Activated T-cell treated with anti-CD3 and anti-CD28 coated beads, Interleukin-2, amount 50 U/mL, for 1 hour (primary cell): ENCODE results near the gene BCL11A.

Source experiments
- DNase-seq: peaks from one replicate; pipeline ENCODE4 v3.0.0-alpha.2; 2020

BCL11A gene

DNA sequence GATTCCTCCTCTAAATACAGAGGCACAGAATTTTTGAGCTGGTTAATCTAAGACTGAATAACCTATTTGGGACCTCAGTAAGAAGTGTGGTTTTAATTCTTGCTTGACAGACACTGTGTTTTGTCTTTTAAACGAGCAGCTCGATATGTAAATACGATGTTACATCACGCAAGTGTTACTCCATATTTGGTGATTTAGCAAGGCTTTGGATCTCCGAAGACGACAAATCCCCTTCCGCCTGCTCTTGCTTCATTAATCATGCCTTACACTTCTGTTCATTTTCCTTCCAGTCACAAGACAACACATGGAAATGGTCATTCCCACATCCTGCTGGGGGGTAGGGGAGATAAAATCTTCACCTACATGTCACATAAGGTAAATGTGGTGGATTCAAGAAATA, 9.4 kb downstream of the BCL11A start:
- DNase-seq = no peak

DNA sequence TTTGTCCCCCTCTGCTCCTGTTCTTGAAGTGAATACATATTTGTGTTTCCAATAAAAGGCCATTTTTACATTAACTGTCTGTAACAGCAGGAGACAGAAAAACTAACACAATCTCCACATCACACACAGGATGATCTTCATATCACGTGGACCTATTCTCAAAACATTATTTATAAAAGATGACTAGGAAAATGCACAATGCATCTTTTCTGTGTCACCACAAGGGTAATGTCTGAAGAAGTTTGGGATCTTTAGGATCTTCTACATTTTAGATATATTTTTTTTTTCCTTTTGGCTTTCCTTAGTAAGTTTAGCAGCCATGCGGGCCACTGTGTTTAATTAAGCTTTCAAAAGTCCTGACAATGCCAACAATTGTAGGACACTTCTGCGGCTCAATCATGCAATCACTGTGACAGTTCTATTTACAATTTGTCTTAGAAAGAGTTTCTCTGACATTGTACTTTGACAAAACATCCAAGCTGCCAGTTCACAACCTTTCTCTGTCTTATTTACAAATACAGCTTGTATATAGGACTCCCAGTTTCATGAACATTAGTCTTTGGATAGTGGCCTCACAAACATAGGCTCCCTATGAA, 12.3 kb downstream of the BCL11A start:
- DNase-seq = no peak

DNA sequence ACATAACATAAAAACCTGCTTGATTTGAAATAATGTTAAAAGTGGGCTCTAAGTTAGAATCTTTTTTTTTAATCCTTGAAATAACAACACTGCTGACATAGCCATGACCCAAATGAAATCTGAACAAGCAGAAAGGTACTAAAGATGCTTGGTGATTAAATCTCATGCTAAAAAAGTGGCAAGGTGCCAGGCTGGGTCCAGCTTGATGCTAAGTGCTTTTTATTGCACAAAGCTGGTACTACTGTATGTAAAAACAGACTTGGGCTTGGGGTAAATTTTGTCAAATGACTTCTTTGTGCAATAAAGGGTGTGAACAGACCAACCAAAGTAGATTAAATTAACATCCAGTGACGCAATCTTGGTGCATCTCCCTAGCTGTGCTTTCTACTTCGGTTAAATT, 13.4 kb downstream of the BCL11A start:
- DNase-seq = no peak

GRCh38 chr2:60539140-60539539, 14.3 kb downstream of the BCL11A start:
- no peak for DNase-seq

- DNase-seq = no peak
Measured at GRCh38 chr2:60538101-60538500, 15.4 kb downstream of the BCL11A start.

- DNase-seq = no peak
Measured at GRCh38 chr2:60536746-60537145, 16.7 kb downstream of the BCL11A start.

- no peak for DNase-seq
Measured at GRCh38 chr2:60535685-60536312, 17.7 kb downstream of the BCL11A start.

DNA sequence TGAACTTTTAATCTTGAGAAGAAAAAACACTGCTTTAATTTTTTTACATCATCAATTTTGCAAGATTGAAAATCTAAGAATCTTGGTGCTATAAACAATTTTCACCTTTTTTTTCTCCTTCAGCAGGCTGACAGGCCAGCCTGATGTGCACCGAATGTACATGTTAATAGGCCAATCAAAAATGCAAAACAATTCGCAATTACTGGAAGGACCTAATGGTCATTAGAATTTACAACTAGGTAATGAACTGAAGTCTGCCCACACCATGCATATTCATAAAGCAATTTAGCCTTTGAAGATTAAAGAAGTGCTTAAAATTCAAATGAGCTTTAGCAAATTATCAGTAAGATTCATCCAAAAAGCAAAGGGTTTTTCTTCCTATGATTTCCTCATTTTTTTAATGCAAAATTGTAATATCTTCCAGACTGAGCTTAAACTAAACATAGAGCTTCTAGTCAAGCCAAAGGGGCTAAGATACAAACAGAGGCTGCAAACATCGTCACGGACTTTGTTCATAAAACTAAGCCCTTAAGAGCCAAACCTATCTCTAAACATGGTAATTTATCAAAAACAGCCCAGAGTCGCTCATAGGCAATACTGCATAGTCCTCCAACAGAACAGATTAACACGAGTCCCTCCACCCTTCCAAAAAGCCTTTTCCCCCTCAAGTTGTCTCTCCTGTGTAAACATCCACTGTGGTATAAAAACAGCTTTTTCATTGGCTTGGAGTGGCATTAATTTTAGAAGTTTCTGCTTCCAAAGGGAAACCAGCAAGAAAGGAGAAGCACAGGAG, 18.4 kb downstream of the BCL11A start:
- DNase-seq = no peak

- DNase-seq = no peak
Measured at GRCh38 chr2:60534052-60534685, 19.3 kb downstream of the BCL11A start.

- DNase-seq = no peak
Measured at GRCh38 chr2:60533101-60534051, 20.1 kb downstream of the BCL11A start.

DNA sequence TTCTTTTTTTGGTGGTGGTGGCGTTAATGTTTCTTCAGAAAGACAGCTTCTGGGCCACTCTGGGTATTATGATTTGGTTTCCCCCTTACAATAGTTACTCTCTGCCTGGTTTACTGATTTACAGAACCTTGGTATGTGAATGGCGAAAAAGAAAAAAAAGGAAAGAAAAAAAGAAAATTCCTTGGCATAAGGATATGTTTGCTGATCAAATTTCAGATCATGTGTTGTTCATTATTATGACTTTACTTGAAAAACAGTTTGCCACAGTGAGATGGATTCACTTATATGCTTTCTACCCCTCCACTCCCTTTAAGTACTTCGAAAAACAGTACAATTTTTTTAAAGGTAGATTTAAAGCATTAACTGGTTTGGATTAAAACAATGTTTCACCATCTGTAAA, 21.0 kb downstream of the BCL11A start:
- no peak for DNase-seq

DNA sequence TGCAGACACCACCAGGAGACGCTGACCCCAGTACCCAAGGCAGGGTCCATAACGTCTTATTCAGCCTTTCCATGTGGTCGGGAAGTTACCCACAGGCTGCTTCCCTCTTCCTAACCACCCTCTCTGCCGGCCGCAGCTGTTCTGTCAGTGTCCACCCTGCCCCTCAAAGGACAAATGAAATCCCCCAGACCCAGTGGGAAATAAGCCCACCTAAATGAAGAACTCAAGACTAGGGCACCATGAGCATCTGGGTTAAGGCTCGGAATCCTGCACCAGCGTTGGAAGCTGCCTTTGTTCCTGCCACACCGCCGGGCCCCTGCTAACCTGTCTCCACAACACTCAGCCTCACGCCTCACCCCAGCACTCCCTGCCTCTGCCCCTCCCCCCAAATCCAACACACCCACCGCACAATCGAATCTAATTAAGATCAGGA, 21.7 kb downstream of the BCL11A start:
- DNase-seq = no peak

GRCh38 chr2:60530660-60531281, 22.7 kb downstream of the BCL11A start:
- no peak for DNase-seq

DNA sequence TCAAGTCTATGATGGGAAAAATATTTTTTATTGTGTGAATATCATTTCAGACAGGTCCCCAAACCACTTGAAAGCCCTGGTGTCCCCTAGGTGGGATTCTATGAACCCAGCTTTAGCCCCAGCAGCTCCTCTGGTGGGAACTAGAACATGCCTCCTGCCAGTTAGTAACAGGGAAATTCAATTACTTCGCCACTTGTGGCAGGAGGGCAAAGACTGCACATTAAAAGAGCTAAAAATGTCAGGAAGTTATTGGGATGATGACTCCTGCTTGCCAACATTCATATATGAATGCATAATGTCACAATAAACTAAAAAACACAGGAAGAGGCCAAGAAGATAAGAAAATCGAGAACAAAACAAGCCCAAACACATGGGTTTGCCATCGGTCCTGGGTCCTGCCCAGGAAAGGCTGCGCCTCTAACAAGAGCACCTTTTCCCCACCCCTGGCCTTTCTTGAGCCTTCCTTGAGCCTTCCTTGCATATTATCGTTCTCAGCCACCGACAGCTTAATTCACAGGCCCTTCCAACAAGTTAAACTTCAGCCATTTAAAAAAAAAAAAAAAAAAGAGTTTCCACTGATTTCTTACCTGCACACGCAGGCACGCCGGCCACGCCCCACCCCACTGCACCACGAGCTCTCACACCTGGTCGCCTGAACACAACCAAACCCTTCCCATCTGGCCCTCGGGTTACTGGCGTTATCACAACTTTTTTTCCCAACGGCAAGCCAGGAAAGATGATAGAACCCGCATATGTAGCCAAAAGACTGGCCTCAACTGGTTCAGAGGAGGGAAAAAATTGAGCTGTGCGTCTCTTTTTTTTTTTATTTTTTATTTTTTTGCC, 23.4 kb downstream of the BCL11A start:
- no peak for DNase-seq

DNA sequence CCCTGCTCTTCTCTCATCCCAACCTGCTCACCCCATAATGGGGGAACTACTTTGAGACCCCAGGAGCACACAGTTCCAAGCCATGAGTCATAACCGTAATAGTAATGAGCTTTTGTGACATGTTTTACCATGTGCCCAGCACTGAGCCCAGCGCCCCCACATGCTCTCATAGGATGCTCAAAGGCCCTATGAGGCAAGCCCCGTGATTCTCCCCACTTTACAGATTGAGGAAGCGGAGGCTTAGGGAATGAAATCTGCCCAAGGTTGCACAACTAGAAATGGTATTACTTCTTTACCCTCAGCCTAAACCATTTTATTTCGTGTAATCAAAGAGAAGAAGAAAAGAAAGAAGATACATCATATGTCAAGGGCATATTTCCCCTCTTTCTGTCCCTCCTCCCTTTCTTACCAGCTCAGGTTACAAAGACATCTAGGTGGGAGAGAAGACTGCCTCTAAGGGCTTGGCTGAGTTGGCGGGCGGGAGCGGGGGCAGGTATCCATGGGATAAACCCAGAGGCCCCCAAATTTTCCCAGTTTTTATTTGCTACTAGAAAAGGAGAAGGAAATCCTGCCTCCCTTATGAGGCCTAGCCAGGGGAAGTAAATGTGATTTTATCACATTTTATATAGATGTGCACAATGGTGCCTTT, 24.2 kb downstream of the BCL11A start:
- DNase-seq = no peak

GRCh38 chr2:60528281-60529020, 25.0 kb downstream of the BCL11A start:
- no peak for DNase-seq

DNA sequence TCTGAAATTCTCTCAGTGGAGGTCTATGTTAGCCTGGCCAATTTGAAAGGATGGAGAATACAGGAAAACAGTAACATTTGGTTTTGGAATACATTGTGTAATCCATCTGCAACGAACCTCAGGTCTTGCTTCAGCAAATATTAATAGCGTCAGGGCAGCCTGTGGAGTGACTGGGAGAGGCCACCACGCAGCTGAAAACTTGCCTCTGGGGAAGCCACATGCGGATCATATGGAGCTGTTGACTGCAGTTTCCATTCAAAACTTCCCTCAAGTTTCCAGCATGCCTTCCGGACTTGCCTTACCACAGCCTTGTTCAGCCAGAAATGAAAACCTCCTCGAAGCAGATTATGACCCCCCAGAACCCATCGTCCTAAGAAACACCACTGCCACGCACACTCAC, 25.7 kb downstream of the BCL11A start:
- no peak for DNase-seq

- DNase-seq = no peak
Measured at GRCh38 chr2:60526623-60527022, 26.8 kb downstream of the BCL11A start.

DNA sequence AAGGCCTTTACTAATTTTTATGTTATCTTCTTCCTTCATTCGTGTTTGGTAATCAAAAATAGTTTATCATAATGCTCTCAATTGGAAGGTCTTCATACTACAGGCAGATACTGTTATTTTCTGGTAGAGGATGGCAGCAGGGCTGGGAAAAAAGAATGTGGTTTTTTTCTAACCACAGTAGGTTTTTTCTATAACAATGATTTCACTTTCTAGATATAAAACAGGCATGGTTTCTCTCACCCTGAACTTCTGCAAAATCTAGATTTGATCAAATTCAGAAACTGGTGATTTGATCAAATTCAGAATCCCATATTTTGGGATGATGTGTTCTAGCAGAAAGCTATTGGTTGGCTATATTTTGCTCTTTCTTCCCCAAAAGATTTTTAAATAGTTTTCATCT, 27.6 kb downstream of the BCL11A start:
- no peak for DNase-seq

DNA sequence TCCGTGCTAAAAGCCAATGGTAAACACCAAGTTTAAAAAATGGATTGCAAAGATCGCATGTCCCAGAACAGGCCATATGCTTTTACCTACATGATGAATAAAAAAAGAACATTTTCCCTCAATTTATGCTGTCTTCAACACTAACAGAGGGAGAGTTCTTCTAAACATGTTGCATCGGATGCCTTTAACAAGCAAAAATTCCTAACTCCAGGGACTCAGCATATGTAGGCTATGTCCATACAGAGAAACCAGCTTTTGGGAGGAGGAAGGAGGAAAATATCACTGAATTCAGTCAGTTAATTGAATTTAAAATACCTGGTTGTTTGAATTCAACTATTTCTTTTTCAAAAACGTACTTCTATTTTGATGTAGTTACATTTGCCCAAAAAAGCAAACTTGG, 28.6 kb downstream of the BCL11A start:
- no peak for DNase-seq
